Activated CD4-positive, alpha-beta T cell treated with anti-CD3 and anti-CD28 coated beads, Interleukin-2, amount 10 ng/mL, durations not matched to agents 24 days and 14 days (primary cell): ENCODE results near the gene ABCC9. TPM values are rescaled to one million over a fixed set of nuclear protein-coding genes. Genes with fewer than 3 reads are reported as not detected.

Experiments used
- DNase-seq: peaks from one replicate; pipeline ENCODE4 v3.0.0; 2022
- H3K27ac Mint-ChIP-seq: one replicate; pipeline ENCODE4 v1.8.0; 2022; ENCODE audit warnings: mild to moderate bottlenecking, mixed read lengths
- H3K27me3 Mint-ChIP-seq: one replicate; pipeline ENCODE4 v1.8.0; 2022; ENCODE audit warnings: mixed read lengths
- H3K36me3 Mint-ChIP-seq: one replicate; pipeline ENCODE4 v1.8.0; 2022; ENCODE audit warnings: low read depth, mild to moderate bottlenecking, mixed read lengths
- H3K4me1 Mint-ChIP-seq: one replicate; pipeline ENCODE4 v1.8.0; 2021; ENCODE audit warnings: mixed read lengths
- H3K4me3 Mint-ChIP-seq: one replicate; pipeline ENCODE4 v1.8.0; 2022; ENCODE audit warnings: mild to moderate bottlenecking, moderate library complexity, mixed read lengths
- H3K9me3 Mint-ChIP-seq: one replicate; pipeline ENCODE4 v1.8.0; 2021; ENCODE audit warnings: mixed read lengths
- intact Hi-C: fragments of 100-400 bp; cut with micrococcal nuclease; formaldehyde crosslinking; loops from one replicate; pipeline ENCODE4 v1.15.1; 2023
- total RNA-seq: library from RNA; stranded (reverse); gene quantifications from 2 replicates; pipeline ENCODE4 v1.2.3, GENCODE V29; 2022

ABCC9 gene
- total RNA-seq, 1 donor from 2014 or later = not detected

- Mint-ChIP-seq H3K4me3 (no peak overlapping the region), H3K27me3 (no peaks in the 10 kb centered on the region), H3K4me1 (no peaks in the 10 kb centered on the region), H3K9me3 (peaks cover 3% of the 10 kb centered on the region), H3K27ac (no peak overlapping the region), H3K36me3 (no peaks in the 10 kb centered on the region)
- intact Hi-C loops = no loop called here
- DNase-seq = no peak
These were observed 58.6 kb downstream of the ABCC9 start for GRCh38 chr12:21882635-21883034.

DNA sequence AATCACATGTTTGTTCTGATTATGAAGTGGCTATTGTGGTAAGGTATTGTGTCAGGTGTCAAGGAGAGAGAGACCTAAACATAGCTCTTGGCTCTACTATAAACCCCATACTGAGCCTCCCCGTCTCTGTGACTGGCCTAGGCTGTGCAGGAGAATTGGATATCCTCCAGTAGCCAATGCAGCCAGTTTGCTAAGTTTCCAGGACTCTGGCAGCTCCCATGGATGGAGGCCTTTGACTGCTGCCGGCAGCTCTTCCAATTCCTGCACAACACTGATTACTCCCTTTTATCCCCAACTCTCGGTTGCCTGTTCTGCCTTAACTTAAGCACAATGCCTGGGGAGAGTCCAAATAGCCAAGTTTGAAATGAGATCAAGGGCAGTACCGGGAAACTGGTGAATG is 59.3 kb downstream of the ABCC9 start:
- Mint-ChIP-seq H3K4me1 (no peaks in the 10 kb centered on the region), H3K4me3 (no peak overlapping the region), H3K9me3 (peaks cover 3% of the 10 kb centered on the region), H3K27ac (no peak overlapping the region), H3K36me3 (no peaks in the 10 kb centered on the region), H3K27me3 (no peaks in the 10 kb centered on the region)
- intact Hi-C loops = no loop called here
- no peak for DNase-seq

DNA sequence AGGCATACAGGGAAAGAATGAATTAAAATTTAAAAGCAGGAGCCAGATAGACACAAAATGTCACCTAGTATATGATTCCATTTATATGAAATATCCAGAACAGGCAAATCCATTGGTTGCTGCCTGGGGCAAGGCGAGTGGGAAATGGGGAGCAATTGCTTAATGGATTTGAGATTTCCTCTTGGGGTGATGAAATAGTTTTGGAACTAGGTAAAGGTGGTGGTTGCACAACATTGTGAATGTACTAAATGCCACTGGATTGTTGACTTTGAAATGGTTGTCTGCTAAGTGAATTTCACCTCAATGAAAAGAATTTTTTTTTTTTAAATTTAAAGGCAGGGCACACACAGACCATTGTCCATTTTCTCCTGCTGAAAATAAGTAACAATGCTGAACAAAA is 61.9 kb downstream of the ABCC9 start:
- peaks cover 3% of the 10 kb centered on the region for H3K9me3 Mint-ChIP-seq
- no peak overlapping the region for H3K27ac Mint-ChIP-seq
- H3K36me3 Mint-ChIP-seq = no peaks in the 10 kb centered on the region
- no peak for DNase-seq
- H3K27me3 Mint-ChIP-seq = no peaks in the 10 kb centered on the region
- no peak overlapping the region for H3K4me3 Mint-ChIP-seq
- intact Hi-C loops = no loop called here
- H3K4me1 Mint-ChIP-seq = no peaks in the 10 kb centered on the region

DNA sequence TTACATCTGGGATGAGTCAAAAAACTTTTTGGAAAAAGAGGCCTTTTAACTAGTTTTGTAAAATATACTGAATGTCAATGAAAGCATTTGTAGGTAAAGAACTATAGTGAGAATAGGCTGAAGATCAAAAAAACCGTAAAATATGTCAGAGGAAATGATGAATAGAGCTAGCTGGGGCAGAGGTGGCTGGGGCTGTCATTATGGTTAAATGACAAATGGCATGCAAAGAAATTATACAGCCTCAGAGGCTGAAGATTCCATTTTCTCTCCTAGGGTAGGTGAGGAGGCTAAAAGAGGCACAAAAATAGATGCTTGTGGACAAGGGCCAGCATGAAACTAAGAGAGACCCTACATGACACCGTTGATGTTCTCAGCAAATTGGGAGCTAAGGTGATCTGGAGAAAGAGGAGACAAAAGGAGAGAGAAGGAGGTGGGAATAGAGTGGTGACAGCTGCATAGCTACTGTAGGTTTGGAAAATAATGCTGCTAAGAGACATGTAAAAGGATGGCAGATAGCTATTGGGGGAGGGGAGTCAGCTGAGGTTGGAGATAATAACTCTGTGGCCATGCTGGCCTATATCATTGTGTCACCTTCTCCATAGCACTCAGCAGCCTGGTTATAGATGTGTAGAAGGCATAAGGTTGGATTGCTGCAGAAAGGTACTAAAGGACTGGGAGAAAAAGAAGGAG is 63.8 kb downstream of the ABCC9 start:
- no peaks in the 10 kb centered on the region for H3K27me3 Mint-ChIP-seq
- no peaks in the 10 kb centered on the region for H3K9me3 Mint-ChIP-seq
- no peaks in the 10 kb centered on the region for H3K4me1 Mint-ChIP-seq
- no peaks in the 10 kb centered on the region for H3K36me3 Mint-ChIP-seq
- intact Hi-C loops = no loop called here
- no peak overlapping the region for H3K27ac Mint-ChIP-seq
- no peak overlapping the region for H3K4me3 Mint-ChIP-seq
- DNase-seq = no peak

GRCh38 chr12:21865846-21866245 is 75.4 kb downstream of the ABCC9 start:
- DNase-seq = no peak
- no peaks in the 10 kb centered on the region for H3K27me3 Mint-ChIP-seq
- intact Hi-C loops = no loop called here
- no peaks in the 10 kb centered on the region for H3K36me3 Mint-ChIP-seq
- peaks cover 4% of the 10 kb centered on the region for H3K9me3 Mint-ChIP-seq
- no peak overlapping the region for H3K27ac Mint-ChIP-seq
- H3K4me1 Mint-ChIP-seq = no peaks in the 10 kb centered on the region
- H3K4me3 Mint-ChIP-seq = no peak overlapping the region

- intact Hi-C loops = no loop called here
- no peak overlapping the region for H3K4me3 Mint-ChIP-seq
- no peak for DNase-seq
- H3K4me1 Mint-ChIP-seq = no peaks in the 10 kb centered on the region
- no peaks in the 10 kb centered on the region for H3K27me3 Mint-ChIP-seq
- no peaks in the 10 kb centered on the region for H3K9me3 Mint-ChIP-seq
- no peak overlapping the region for H3K27ac Mint-ChIP-seq
- no peaks in the 10 kb centered on the region for H3K36me3 Mint-ChIP-seq
These were observed 80.7 kb downstream of the ABCC9 start for GRCh38 chr12:21860534-21860933.

- Mint-ChIP-seq H3K4me1 (no peaks in the 10 kb centered on the region), H3K9me3 (no peaks in the 10 kb centered on the region), H3K27ac (no peak overlapping the region), H3K27me3 (no peaks in the 10 kb centered on the region), H3K36me3 (no peaks in the 10 kb centered on the region), H3K4me3 (no peak overlapping the region)
- intact Hi-C loops = no loop called here
- DNase-seq = no peak
These were observed 81.1 kb downstream of the ABCC9 start for GRCh38 chr12:21860128-21860527.

GRCh38 chr12:21852251-21852650 is 89.0 kb downstream of the ABCC9 start:
- Mint-ChIP-seq H3K27ac (no peak overlapping the region), H3K4me3 (no peak overlapping the region), H3K9me3 (no peaks in the 10 kb centered on the region), H3K36me3 (no peaks in the 10 kb centered on the region), H3K4me1 (no peaks in the 10 kb centered on the region), H3K27me3 (peaks cover 3% of the 10 kb centered on the region)
- intact Hi-C loops = no loop called here
- DNase-seq = no peak

DNA sequence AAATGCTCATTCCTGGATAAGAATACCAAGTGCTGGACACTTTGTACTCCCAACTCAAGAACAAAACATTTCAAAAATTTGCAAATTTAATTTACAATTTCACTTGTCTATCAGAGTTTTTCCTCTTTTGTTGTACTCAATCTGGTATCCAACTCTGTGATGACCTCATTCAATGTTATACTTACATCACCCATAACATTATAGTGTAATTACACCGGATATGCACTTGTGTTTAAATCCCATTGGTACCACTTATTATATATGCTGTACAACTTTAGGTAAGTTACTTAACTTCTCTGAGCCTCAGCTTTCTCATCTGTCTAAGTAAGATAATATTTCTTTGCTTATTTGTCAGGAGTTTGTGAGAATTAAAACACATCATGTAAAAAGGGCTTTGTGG is 90.1 kb downstream of the ABCC9 start:
- no peak overlapping the region for H3K4me3 Mint-ChIP-seq
- intact Hi-C loops = no loop called here
- H3K4me1 Mint-ChIP-seq = no peaks in the 10 kb centered on the region

DNA sequence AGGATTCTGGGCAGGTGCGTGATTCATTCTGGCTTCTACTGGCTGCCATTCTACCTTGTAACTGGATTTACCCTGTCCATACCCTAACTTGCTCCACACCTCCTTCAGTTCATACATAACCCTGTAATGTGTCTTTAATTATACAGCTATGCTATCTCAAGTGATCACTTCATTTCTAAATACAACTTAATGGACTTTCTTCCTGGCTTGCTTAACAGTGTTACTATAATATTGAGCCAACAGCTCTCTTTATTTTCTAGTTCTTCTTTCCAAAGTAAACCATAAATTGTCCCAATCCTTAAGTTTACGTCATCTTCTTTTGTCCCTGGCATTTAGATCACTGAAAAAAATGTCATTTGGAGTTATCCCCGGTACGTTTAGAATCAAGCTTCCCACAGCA is 90.8 kb downstream of the ABCC9 start:
- no peak overlapping the region for H3K27ac Mint-ChIP-seq
- DNase-seq = no peak
- peaks cover 3% of the 10 kb centered on the region for H3K27me3 Mint-ChIP-seq
- H3K4me3 Mint-ChIP-seq = no peak overlapping the region
- H3K9me3 Mint-ChIP-seq = no peaks in the 10 kb centered on the region
- no peaks in the 10 kb centered on the region for H3K4me1 Mint-ChIP-seq
- intact Hi-C loops = no loop called here
- no peaks in the 10 kb centered on the region for H3K36me3 Mint-ChIP-seq

More for the DNA sequence above, 90.1 kb downstream of the ABCC9 start:
- DNase-seq = no peak
- Mint-ChIP-seq H3K9me3 (no peaks in the 10 kb centered on the region), H3K36me3 (no peaks in the 10 kb centered on the region), H3K27me3 (peaks cover 3% of the 10 kb centered on the region), H3K27ac (no peak overlapping the region)

DNA sequence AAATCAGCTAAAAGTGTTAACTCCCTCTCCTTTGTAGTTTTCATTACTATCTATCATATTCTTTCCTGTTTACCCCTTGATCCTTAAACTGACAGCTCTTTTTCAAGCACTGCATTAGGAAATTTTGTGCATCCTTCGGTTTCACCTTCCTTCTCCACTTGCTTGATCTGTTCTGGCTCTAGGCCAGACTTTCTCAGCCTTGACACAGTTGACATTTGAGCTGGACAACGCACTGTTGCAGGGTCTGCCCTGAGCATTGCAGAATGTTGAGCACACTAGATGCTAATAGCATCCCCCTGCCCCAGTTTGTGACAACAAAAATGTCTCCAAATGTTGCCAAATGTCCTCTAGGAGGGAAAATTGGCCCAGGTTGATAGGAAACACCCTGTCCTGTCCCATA is 91.3 kb downstream of the ABCC9 start:
- H3K4me1 Mint-ChIP-seq = no peaks in the 10 kb centered on the region
- H3K36me3 Mint-ChIP-seq = no peaks in the 10 kb centered on the region
- no peak for DNase-seq
- H3K9me3 Mint-ChIP-seq = no peaks in the 10 kb centered on the region
- no peak overlapping the region for H3K4me3 Mint-ChIP-seq
- H3K27ac Mint-ChIP-seq = no peak overlapping the region
- H3K27me3 Mint-ChIP-seq = peaks cover 3% of the 10 kb centered on the region
- intact Hi-C loops = no loop called here

DNA sequence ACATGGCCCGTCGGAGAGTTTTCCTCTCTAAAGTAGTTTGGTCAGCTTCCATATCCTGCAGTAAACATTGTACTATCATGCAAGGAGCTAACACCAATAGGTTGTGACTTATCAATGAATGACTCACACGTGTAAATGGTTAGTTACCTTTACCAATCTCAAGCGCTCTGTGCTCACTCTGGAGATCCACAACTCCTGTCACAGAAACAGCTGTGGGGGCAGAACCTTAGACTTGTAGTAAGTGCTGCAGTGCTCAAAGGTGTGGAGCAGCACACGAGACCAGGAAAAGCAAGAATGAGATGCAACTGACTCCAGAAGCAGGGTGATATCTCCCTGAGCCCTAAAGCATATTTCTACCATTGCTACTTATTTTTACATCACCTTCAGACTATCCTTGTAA is 93.0 kb downstream of the ABCC9 start:
- Mint-ChIP-seq H3K4me3 (no peak overlapping the region), H3K4me1 (no peaks in the 10 kb centered on the region), H3K27me3 (peaks cover 3% of the 10 kb centered on the region), H3K9me3 (no peaks in the 10 kb centered on the region), H3K36me3 (no peaks in the 10 kb centered on the region), H3K27ac (no peak overlapping the region)
- no peak for DNase-seq
- intact Hi-C loops = no loop called here

DNA sequence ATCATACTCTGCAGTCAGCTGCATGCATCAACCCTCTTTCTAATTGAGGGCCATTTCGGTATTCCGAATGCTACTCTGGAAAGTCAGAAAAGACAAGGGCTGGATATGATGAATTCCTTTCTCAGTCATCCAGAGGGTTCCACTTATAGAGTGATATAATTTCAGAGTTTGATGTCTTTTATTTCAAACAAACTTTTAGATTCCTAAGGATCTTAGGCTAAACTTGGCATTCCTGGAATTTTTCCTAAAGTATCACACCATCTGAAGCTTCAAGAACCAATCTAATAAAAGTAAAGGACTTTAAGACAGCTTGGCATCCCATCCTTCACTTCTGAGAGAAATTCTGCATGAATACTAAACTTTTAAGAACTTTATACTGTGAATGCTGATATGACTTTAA is 97.4 kb downstream of the ABCC9 start:
- Mint-ChIP-seq H3K36me3 (no peaks in the 10 kb centered on the region), H3K27ac (no peak overlapping the region), H3K4me3 (no peak overlapping the region), H3K4me1 (no peaks in the 10 kb centered on the region), H3K27me3 (no peaks in the 10 kb centered on the region), H3K9me3 (no peaks in the 10 kb centered on the region)
- intact Hi-C loops = no loop called here
- DNase-seq = no peak

- Mint-ChIP-seq H3K4me3 (no peak overlapping the region), H3K27me3 (no peaks in the 10 kb centered on the region), H3K4me1 (no peaks in the 10 kb centered on the region), H3K9me3 (no peaks in the 10 kb centered on the region), H3K36me3 (no peaks in the 10 kb centered on the region), H3K27ac (no peak overlapping the region)
- intact Hi-C loops = no loop called here
- no peak for DNase-seq
These were observed 101.5 kb downstream of the ABCC9 start for GRCh38 chr12:21839776-21840175.

GRCh38 chr12:21837847-21838246 is 103.4 kb downstream of the ABCC9 start:
- H3K4me1 Mint-ChIP-seq = no peaks in the 10 kb centered on the region
- intact Hi-C loops = no loop called here
- no peaks in the 10 kb centered on the region for H3K27me3 Mint-ChIP-seq
- H3K9me3 Mint-ChIP-seq = no peaks in the 10 kb centered on the region
- no peaks in the 10 kb centered on the region for H3K36me3 Mint-ChIP-seq
- H3K27ac Mint-ChIP-seq = no peak overlapping the region
- no peak overlapping the region for H3K4me3 Mint-ChIP-seq
- no peak for DNase-seq
